ENCODE data around the gene MAPK8IP1.

MAPK8IP1 gene

GRCh38 chr11:45860348-45860747, 25.1 kb upstream of the MAPK8IP1 start:
- no peak for DNase-seq (ENCODE audit: low read depth)

- DNase-seq (ENCODE audit: low read depth), result no peak
These were observed 24.5 kb upstream of the MAPK8IP1 start for GRCh38 chr11:45860764-45861510.

GRCh38 chr11:45864041-45864440, 21.4 kb upstream of the MAPK8IP1 start:
- no peak for DNase-seq (ENCODE audit: low read depth)

- DNase-seq (ENCODE audit: low read depth), result no peak
These were observed 15.9 kb upstream of the MAPK8IP1 start for GRCh38 chr11:45869551-45869950.

- no peak for DNase-seq (ENCODE audit: low read depth)
These were observed 14.7 kb upstream of the MAPK8IP1 start for GRCh38 chr11:45870706-45871105.

- DNase-seq (ENCODE audit: low read depth), result no peak
These were observed 13.8 kb upstream of the MAPK8IP1 start for GRCh38 chr11:45871638-45872037.

- DNase-seq (ENCODE audit: low read depth), result no peak
These were observed 12.6 kb upstream of the MAPK8IP1 start for GRCh38 chr11:45872651-45873356.

- DNase-seq (ENCODE audit: low read depth), result no peak
These were observed 9.1 kb upstream of the MAPK8IP1 start for GRCh38 chr11:45876401-45876800.

- no peak for DNase-seq (ENCODE audit: low read depth)
These were observed 8.2 kb upstream of the MAPK8IP1 start for GRCh38 chr11:45877221-45877620.

GRCh38 chr11:45877845-45878244, 7.6 kb upstream of the MAPK8IP1 start:
- DNase-seq (ENCODE audit: low read depth), result no peak

GRCh38 chr11:45879803-45880686, 5.4 kb upstream of the MAPK8IP1 start:
- no peak for DNase-seq (ENCODE audit: low read depth)

GRCh38 chr11:45880772-45881570, 4.5 kb upstream of the MAPK8IP1 start:
- no peak for DNase-seq (ENCODE audit: low read depth)

GRCh38 chr11:45881708-45882368, 3.6 kb upstream of the MAPK8IP1 start:
- no peak for DNase-seq (ENCODE audit: low read depth)

- DNase-seq (ENCODE audit: low read depth), result no peak
These were observed 760 bp upstream of the MAPK8IP1 start for GRCh38 chr11:45884596-45885185.

- DNase-seq (ENCODE audit: low read depth), result no peak
These were observed 670 bp downstream of the MAPK8IP1 start for GRCh38 chr11:45885921-45886721.

- DNase-seq (ENCODE audit: low read depth), result no peak
These were observed 1.5 kb downstream of the MAPK8IP1 start for GRCh38 chr11:45886816-45887520.

- no peak for DNase-seq (ENCODE audit: low read depth)
These were observed 2.1 kb downstream of the MAPK8IP1 start for GRCh38 chr11:45887587-45887986.

- DNase-seq (ENCODE audit: low read depth), result no peak
These were observed 4.1 kb downstream of the MAPK8IP1 start for GRCh38 chr11:45889555-45889954.

GRCh38 chr11:45889966-45890365, 4.5 kb downstream of the MAPK8IP1 start:
- DNase-seq (ENCODE audit: low read depth), result no peak
